ENCODE measurements around the gene BOLA3. TPM values are rescaled to one million over a fixed set of nuclear protein-coding genes. Genes with fewer than 3 reads are reported as not detected.

The BOLA3 gene
- total RNA-seq, 1 experiment from 2014 or later = 69.7 TPM

DNA sequence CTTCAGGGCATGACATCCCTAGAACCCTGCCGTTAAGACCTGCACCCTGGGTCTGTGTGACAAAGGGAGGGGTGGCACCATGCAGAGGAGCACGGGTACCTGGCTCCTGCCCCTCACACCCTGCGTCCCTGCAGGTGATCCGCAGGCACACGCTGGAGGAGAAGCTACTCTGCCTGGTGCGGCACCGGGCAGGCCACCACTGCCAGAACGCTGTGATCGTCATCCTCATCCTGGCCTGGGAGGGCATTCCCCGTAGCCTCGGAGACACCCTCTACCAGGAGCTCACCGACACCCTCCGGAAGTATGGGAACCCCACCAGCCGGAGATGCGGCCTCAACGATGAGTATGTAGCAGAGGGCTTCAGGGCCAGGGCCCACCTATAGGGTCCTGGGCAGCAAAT lies 60.0 kb downstream of the BOLA3 start:
- ChIA-PET POLR2A (no interaction called here), CTCF (no interaction called here)
- TF ChIP-seq TCF7L2 (IDR thresholded peaks at IDR 0.05; ENCODE audit: low read depth, low read length) (no peak), POLR2AphosphoS5 (IDR thresholded peaks at IDR 0.05; ENCODE audit: low read depth, low read length) (no peak), REST (IDR thresholded peaks at IDR 0.05; ENCODE audit: insufficient read depth in 1 of 2, low read depth in 2 of 2, low read length in 1 of 2) (no peak), SIN3A (IDR thresholded peaks at IDR 0.05; ENCODE audit: borderline replicate concordance, insufficient read depth, low read depth, low read length) (no peak)
- TF ChIP-seq, protein P1, sequence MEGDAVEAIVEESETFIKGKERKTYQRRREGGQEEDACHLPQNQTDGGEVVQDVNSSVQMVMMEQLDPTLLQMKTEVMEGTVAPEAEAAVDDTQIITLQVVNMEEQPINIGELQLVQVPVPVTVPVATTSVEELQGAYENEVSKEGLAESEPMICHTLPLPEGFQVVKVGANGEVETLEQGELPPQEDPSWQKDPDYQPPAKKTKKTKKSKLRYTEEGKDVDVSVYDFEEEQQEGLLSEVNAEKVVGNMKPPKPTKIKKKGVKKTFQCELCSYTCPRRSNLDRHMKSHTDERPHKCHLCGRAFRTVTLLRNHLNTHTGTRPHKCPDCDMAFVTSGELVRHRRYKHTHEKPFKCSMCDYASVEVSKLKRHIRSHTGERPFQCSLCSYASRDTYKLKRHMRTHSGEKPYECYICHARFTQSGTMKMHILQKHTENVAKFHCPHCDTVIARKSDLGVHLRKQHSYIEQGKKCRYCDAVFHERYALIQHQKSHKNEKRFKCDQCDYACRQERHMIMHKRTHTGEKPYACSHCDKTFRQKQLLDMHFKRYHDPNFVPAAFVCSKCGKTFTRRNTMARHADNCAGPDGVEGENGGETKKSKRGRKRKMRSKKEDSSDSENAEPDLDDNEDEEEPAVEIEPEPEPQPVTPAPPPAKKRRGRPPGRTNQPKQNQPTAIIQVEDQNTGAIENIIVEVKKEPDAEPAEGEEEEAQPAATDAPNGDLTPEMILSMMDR (IDR thresholded peaks at IDR 0.05) = no peak
- Histone ChIP-seq H3K9me3 (ENCODE audit: control insufficient read depth, insufficient read depth, low read depth, low read length) (no peaks in the 10 kb centered on the region), H3K27ac (ENCODE audit: low read length) (no peak overlapping the region), H3K4me3 (ENCODE audit: low read depth in 2 of 2, low read length in 2 of 2) (no peak overlapping the region), H3K36me3 (ENCODE audit: control insufficient read depth, insufficient read depth, low read length) (no peaks in the 10 kb centered on the region), H3K4me1 (ENCODE audit: control insufficient read depth, insufficient read depth, low read length) (no peaks in the 10 kb centered on the region), H3K27me3 (ENCODE audit: control insufficient read depth, insufficient read depth, low read length) (no peaks in the 10 kb centered on the region)
- intact Hi-C loops (cut with micrococcal nuclease; ENCODE audit: unreplicated experiment) = no loop called here
- no TSS peak for BruUV-seq (replicated peaks)
- in situ Hi-C loops (cut with HindIII; ENCODE audit: low pct_unique_long_range_greater_than_20kb, low sequenced_read_pairs) = no loop called here
- ATAC-seq (no peak), DNase-seq (ENCODE audit: low read depth, low spot score) (no peak)

GRCh38 chr2:74086021-74086420 lies 61.7 kb downstream of the BOLA3 start:
- CTCF ChIA-PET = no interaction called here
- POLR2A ChIA-PET = no interaction called here
- no TSS peak for BruUV-seq (replicated peaks)

More at GRCh38 chr2:74086021-74086420, 61.7 kb downstream of the BOLA3 start:
- Histone ChIP-seq H3K4me1 (ENCODE audit: control insufficient read depth, insufficient read depth, low read length) (no peaks in the 10 kb centered on the region), H3K36me3 (ENCODE audit: control insufficient read depth, insufficient read depth, low read length) (no peaks in the 10 kb centered on the region), H3K27ac (ENCODE audit: low read length) (no peak overlapping the region), H3K27me3 (ENCODE audit: control insufficient read depth, insufficient read depth, low read length) (no peaks in the 10 kb centered on the region), H3K9me3 (ENCODE audit: control insufficient read depth, insufficient read depth, low read depth, low read length) (no peaks in the 10 kb centered on the region), H3K4me3 (ENCODE audit: low read depth in 2 of 2, low read length in 2 of 2) (no peak overlapping the region)
- TF ChIP-seq SIN3A (IDR thresholded peaks at IDR 0.05; ENCODE audit: borderline replicate concordance, insufficient read depth, low read depth, low read length) (no peak), TCF7L2 (IDR thresholded peaks at IDR 0.05; ENCODE audit: low read depth, low read length) (no peak), POLR2AphosphoS5 (IDR thresholded peaks at IDR 0.05; ENCODE audit: low read depth, low read length) (no peak), REST (IDR thresholded peaks at IDR 0.05; ENCODE audit: insufficient read depth in 1 of 2, low read depth in 2 of 2, low read length in 1 of 2) (no peak)
- TF ChIP-seq, protein P1 (IDR thresholded peaks at IDR 0.05) = no peak
- ATAC-seq (no peak), DNase-seq (ENCODE audit: low read depth, low spot score) (no peak)
- intact Hi-C loops (cut with micrococcal nuclease; ENCODE audit: unreplicated experiment) = no loop called here
- in situ Hi-C loops (cut with HindIII; ENCODE audit: low pct_unique_long_range_greater_than_20kb, low sequenced_read_pairs) = no loop called here

Other genes starting within 250 kb of the BOLA3 start
- gene DGUOK, start 221.0 kb downstream of the BOLA3 start, total RNA-seq (2021; ENCODE audit: unreplicated experiment) = 78.5 TPM
- gene TET3, start 163.0 kb downstream of the BOLA3 start, total RNA-seq (2021; ENCODE audit: unreplicated experiment) = 13.1 TPM
- gene MOB1A, start 31.0 kb upstream of the BOLA3 start, total RNA-seq (2021; ENCODE audit: unreplicated experiment) = 184 TPM
- gene MTHFD2, start 50.7 kb upstream of the BOLA3 start, total RNA-seq (2021; ENCODE audit: unreplicated experiment) = 215 TPM
- gene SLC4A5, start 195.5 kb upstream of the BOLA3 start, total RNA-seq (2021; ENCODE audit: unreplicated experiment) = 1.2 TPM
- 190 TPM for gene DCTN1, start 232.4 kb upstream of the BOLA3 start, total RNA-seq (2021; ENCODE audit: unreplicated experiment)